Measurements from ENCODE around the gene DPYD.

The DPYD gene

DNA sequence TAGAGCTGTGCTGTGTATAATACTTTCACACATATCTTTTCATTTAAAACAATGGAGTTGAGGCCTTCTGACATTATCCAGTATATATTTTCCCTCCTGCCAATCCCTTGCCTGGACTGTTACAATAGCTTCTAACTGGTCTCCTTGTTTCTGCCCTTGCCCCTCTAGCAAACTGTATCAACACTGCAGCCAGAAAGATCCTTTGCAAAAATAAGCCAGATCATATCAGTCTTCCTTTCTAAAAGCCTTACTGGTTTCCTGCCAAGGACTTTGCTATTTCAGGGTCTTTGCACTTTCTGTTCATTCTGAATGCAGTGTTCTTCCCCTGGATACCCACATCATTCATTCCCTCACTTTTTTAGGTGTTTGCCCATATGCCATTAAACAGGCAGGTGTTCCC lies 829.2 kb downstream of the DPYD start:
- no peak for DNase-seq (ENCODE audit: low read depth)

GRCh38 chr1:97091263-97091662 lies 829.6 kb downstream of the DPYD start:
- no peak for DNase-seq (ENCODE audit: low read depth)

- no peak for DNase-seq (ENCODE audit: low read depth)
Measured at GRCh38 chr1:97090725-97091124, 830.1 kb downstream of the DPYD start.

- DNase-seq (ENCODE audit: low read depth) = no peak
Measured at GRCh38 chr1:97089173-97089572, 831.7 kb downstream of the DPYD start.

DNA sequence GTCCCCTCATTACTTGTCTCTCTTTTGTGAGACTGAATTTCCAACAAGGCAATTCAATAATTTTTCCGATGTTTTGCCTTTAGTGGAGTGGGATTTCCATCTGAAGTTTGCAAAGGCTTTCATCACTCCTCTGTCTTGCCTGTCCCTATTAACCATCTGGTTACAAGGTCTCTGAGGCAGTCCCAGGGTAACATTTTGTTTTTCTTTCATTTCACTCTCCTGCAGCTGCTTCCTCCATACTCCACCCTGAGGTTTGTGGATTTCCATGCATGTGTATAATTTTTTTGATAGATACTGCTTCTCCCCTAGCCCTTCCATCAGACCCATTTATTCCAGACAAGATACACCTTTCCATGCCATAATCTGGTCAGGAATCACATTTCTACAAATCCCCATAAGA lies 832.4 kb downstream of the DPYD start:
- DNase-seq (ENCODE audit: low read depth) = no peak

DNA sequence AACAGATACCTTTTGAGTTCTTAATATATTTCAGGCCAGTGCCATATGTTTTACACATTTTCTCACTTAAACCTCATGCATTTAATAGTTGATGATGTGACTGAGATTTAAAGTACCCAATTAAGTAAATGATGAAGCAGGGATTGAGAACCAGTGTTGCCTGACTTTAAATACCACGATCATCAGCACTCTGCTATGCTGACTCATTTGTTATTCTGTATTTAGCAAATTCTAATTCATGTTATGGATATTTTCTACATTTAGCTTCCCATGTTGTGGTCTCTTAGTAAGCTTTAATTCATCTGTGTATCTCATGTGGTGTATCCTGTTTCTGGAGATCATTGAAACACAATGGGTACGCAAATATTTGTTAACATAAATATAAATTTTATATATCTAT lies 836.3 kb downstream of the DPYD start:
- no peak for DNase-seq (ENCODE audit: low read depth)

GRCh38 chr1:97082160-97082848 lies 838.5 kb downstream of the DPYD start:
- DNase-seq (ENCODE audit: low read depth) = no peak

- DNase-seq (ENCODE audit: low read depth) = no peak
Measured at GRCh38 chr1:97078872-97079271, 842.0 kb downstream of the DPYD start.

- DNase-seq (ENCODE audit: low read depth) = no peak
Measured at GRCh38 chr1:97077221-97077620, 843.6 kb downstream of the DPYD start.

GRCh38 chr1:97074771-97075170 lies 846.1 kb downstream of the DPYD start:
- no peak for DNase-seq (ENCODE audit: low read depth)

DNA sequence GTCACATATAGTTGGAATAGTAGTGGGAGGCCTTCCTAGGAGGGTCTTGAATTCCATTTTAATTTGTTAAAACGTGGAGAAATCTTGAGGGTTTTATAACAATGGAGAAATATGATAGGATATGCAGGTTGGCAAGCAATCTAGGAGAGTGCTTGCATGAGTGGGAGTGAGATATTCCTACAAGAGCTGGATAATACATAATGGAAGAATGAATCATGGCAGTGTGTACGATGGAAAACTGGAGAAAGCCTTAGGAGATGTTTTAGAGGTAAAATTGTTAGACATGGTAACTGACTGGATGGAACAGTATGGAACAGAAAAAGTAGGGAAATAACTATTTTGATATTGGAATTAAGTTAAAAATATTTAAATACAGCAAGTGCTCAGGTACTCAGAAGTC lies 846.9 kb downstream of the DPYD start:
- DNase-seq (ENCODE audit: low read depth) = no peak

- no peak for DNase-seq (ENCODE audit: low read depth)
Measured at GRCh38 chr1:97073169-97073568, 847.7 kb downstream of the DPYD start.

- no peak for DNase-seq (ENCODE audit: low read depth)
Measured at GRCh38 chr1:97071173-97071572, 849.7 kb downstream of the DPYD start.

GRCh38 chr1:97070376-97070775 lies 850.5 kb downstream of the DPYD start:
- DNase-seq (ENCODE audit: low read depth) = no peak

DNA sequence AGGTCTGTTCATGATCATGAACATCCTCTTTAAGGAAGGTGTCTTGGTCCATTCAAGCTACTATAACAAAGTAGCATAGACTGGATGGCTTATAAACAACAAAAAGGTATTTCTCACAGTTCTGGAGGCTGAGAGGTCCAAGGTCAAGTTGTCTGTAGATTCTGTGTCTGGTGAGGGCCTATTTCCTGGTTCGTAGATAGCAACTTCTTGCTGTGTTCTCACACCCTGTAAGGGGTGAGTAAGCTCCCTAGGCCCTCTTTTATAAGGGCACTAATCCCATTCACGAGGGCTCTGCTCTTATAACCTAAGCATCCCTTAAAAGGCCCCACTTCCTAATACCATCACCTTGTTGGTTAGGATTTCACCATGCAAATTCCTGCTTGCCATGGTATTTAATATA lies 851.5 kb downstream of the DPYD start:
- no peak for DNase-seq (ENCODE audit: low read depth)

DNA sequence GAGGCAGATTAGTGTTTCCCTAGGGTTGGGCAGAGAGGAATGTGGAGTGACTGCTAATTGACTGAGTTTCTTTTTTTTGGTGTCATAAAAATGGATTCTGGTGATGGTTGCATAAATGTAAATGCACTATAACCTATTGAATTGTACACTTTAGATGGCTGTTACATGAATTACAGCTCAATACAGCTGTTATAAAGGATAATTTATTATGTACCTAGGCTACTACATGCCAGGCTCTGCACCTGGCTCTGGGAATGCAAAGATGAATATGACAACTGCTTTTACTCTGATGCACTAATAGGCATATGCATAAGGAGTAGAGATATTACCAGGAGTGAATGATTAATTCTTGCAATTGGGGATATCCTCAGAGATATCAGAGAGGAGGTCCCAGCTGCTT lies 854.0 kb downstream of the DPYD start:
- DNase-seq (ENCODE audit: low read depth) = no peak

GRCh38 chr1:97063532-97063931 lies 857.3 kb downstream of the DPYD start:
- DNase-seq (ENCODE audit: low read depth) = no peak

DNA sequence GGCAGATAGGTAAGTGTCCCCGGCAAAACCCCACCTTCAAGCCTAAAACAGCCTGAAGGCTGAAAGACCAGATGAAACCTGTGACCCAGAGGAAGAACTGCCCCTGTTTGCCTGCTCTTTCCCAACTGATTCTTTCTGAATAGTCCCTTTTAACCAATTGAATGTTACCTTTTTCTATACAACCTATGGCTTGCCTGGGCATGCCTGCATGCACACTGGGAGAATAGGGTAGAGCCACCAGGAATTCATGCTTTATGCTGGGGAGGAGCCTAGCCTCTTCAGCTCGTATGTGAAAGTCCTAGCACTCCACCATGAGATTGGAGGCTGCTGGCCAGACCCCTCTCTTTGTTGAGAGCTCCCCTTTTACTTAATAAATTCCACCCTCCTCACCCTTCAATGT lies 859.2 kb downstream of the DPYD start:
- no peak for DNase-seq (ENCODE audit: low read depth)

GRCh38 chr1:97056386-97056785 lies 864.4 kb downstream of the DPYD start:
- DNase-seq (ENCODE audit: low read depth) = no peak

- no peak for DNase-seq (ENCODE audit: low read depth)
Measured at GRCh38 chr1:97053268-97053667, 867.6 kb downstream of the DPYD start.

DNA sequence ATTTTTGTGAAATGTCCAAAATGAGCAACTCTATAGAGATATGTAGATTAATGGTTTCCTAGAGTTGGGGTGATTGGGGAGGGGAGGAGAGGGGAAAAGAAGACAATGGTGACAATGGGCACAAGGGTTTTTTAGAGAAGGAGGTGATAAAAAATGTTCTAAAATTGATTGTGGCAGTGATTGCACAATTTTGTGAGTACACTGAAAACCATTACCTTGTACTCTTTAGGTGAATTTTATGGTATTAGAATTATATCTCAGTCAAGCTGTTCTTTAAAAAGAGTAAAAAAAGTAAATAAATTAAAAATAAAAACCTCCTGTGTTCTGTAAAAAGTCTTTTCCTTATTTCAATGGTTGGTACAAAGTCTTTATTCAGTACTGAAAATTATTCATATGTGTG lies 869.0 kb downstream of the DPYD start:
- no peak for DNase-seq (ENCODE audit: low read depth)

GRCh38 chr1:97050506-97050905 lies 870.3 kb downstream of the DPYD start:
- peak; percentile 13 for DNase-seq (ENCODE audit: low read depth)

- no peak for DNase-seq (ENCODE audit: low read depth)
Measured at GRCh38 chr1:97047421-97047793, 873.4 kb downstream of the DPYD start.

- no peak for DNase-seq (ENCODE audit: low read depth)
Measured at GRCh38 chr1:97046765-97047420, 873.9 kb downstream of the DPYD start.
